SK-N-SH (cell line): ENCODE results near the gene HINFP. TPM values are rescaled to one million over a fixed set of nuclear protein-coding genes. Genes with fewer than 3 reads are reported as not detected.

Experiments
- CTCF ChIA-PET: fragments of 300-600, 350-600 bp; formaldehyde crosslinking; extraction: SDS; loops from one replicate; lab custom pipeline; 2021; lab: Yijun Ruan, JAX
- POLR2A ChIA-PET: fragments of 350-600 bp; sonication (Branson Sonifier 250); formaldehyde crosslinking; extraction: SDS; loops from one replicate; lab custom pipeline; 2020; ENCODE audit warnings: antibody characterized with exemption, inconsistent platforms; lab: Yijun Ruan, JAX
- DNase-seq: peaks from one replicate; pipeline ENCODE4 v3.0.0; 2012
- H2AFZ ChIP-seq: fragments of 200-600 bp; sonication (generic); 2 replicates; pipeline ENCODE4 v1.8.1; 2016; ENCODE audit warnings: antibody characterized with exemption, mild to moderate bottlenecking, low read depth
- H3F3A ChIP-seq: fragments of 200-600 bp; sonication (generic); replicated peaks from 2 replicates; pipeline ENCODE3; 2016; ENCODE audit warnings: antibody characterized with exemption, mild to moderate bottlenecking; ENCODE audit not compliant: insufficient read depth
- H3K27ac ChIP-seq, 2 experiments: fragments of 200-500 bp in 1 of 2; fragments of 200-600 bp in 1 of 2; sonication (Bioruptor generic) in 1 of 2; sonication (generic), shearing (Covaris generic) in 1 of 2; 2 replicates each; pipeline versions ENCODE4 v1.5.1 to v1.6.1; 2014 to 2016; ENCODE audit warnings: low read depth in 2 of 2, inconsistent platforms in 1 of 2, low read length in 1 of 2, mild to moderate bottlenecking in 1 of 2, mixed read lengths in 1 of 2
- H3K27me3 ChIP-seq: fragments of 200-600 bp; sonication (generic), shearing (Covaris generic); 2 replicates; pipeline ENCODE4 v1.6.1; 2016; ENCODE audit warnings: mixed run types; ENCODE audit not compliant: insufficient read depth
- H3K36me3 ChIP-seq, 2 experiments: fragments of 200-500 bp in 1 of 2; fragments of 200-600 bp in 1 of 2; sonication (Bioruptor generic) in 1 of 2; sonication (generic) in 1 of 2; replicated peaks in 1 of 2; 2 replicates each; pipeline versions ENCODE3 to v1.5.1; 2014 to 2016; ENCODE audit warnings: low read length in 1 of 2, mild to moderate bottlenecking in 1 of 2; ENCODE audit not compliant: insufficient read depth in 2 of 2, control insufficient read depth in 1 of 2
- H3K4me1 ChIP-seq, 2 experiments: fragments of 200-500 bp in 1 of 2; fragments of 200-600 bp in 1 of 2; sonication (Bioruptor generic) in 1 of 2; sonication (generic), shearing (Covaris generic) in 1 of 2; 2 replicates each; pipeline versions ENCODE4 v1.5.1 to v1.6.1; 2014 to 2016; ENCODE audit warnings: low read depth in 1 of 2, low read length in 1 of 2, mixed run types in 1 of 2; ENCODE audit not compliant: insufficient read depth in 2 of 2, control insufficient read depth in 1 of 2
- H3K4me2 ChIP-seq: fragments of 200-600 bp; sonication (generic), shearing (Covaris generic); 2 replicates; pipeline ENCODE4 v1.6.1; 2017; ENCODE audit warnings: mixed run types
- H3K4me3 ChIP-seq, 2 experiments: fragments of 200-500 bp in 1 of 2; fragments of 200-600 bp in 1 of 2; sonication (Bioruptor generic) in 1 of 2; sonication (generic), shearing (Covaris generic) in 1 of 2; 2 replicates each; pipeline versions ENCODE4 v1.5.1 to v1.8.1; 2014 to 2016; ENCODE audit warnings: low read depth in 2 of 2, inconsistent platforms in 1 of 2, low read length in 1 of 2, mild to moderate bottlenecking in 1 of 2, mixed read lengths in 1 of 2, moderate library complexity in 1 of 2
- H3K79me2 ChIP-seq: fragments of 200-600 bp; sonication (generic); 2 replicates; pipeline ENCODE4 v1.8.1; 2017; ENCODE audit warnings: mild to moderate bottlenecking; ENCODE audit not compliant: insufficient read depth
- H3K9ac ChIP-seq: fragments of 200-600 bp; sonication (generic); 2 replicates; pipeline ENCODE4 v1.6.1; 2017; ENCODE audit warnings: mixed run types
- H3K9me2 ChIP-seq: fragments of 200-600 bp; sonication (generic); 2 replicates; pipeline ENCODE4 v1.6.1; 2017; ENCODE audit warnings: mixed run types
- H3K9me3 ChIP-seq: fragments of 200-600 bp; sonication (generic); 2 replicates; pipeline ENCODE4 v1.6.1; 2017; ENCODE audit warnings: mixed run types, mild to moderate bottlenecking, moderate library complexity
- H4K20me1 ChIP-seq: fragments of 200-600 bp; sonication (generic); 2 replicates; pipeline ENCODE4 v1.6.1; 2017; ENCODE audit warnings: mild to moderate bottlenecking, mixed run types; ENCODE audit not compliant: insufficient read depth
- CHD2 ChIP-seq: fragments of 150-350 bp; IDR thresholded peaks from 2 replicates; pipeline ENCODE4 v1.6.1; 2018; ENCODE audit warnings: low read length; ENCODE audit not compliant: partially characterized antibody
- EP300 ChIP-seq, 2 experiments: IDR thresholded peaks; 2 replicates each; pipeline versions ENCODE4 v1.4.0 to v1.6.1; 2012; ENCODE audit warnings: borderline replicate concordance in 1 of 2, low read depth in 1 of 2, low read length in 1 of 2
- GABPA ChIP-seq: IDR thresholded peaks from 2 replicates; pipeline ENCODE4 v1.4.0; 2012; ENCODE audit warnings: low read depth, mild to moderate bottlenecking
- GATA2 ChIP-seq: sonication (generic); formaldehyde crosslinking; IDR thresholded peaks from 2 replicates; pipeline ENCODE4 v1.5.0; 2020; ENCODE audit warnings: mild to moderate bottlenecking, missing genetic modification reagents
- MEF2A ChIP-seq: IDR thresholded peaks from 2 replicates; pipeline ENCODE4 v1.4.0; 2012; ENCODE audit warnings: low read depth, borderline replicate concordance
- NFIC ChIP-seq: IDR thresholded peaks from 2 replicates; pipeline ENCODE4 v1.4.0; 2012; ENCODE audit warnings: borderline replicate concordance
- RFX5 ChIP-seq: IDR thresholded peaks from 2 replicates; pipeline ENCODE4 v1.6.1; 2012; ENCODE audit warnings: mild to moderate bottlenecking, improper control_type of control experiment, low read length
- RXRA ChIP-seq: IDR thresholded peaks from 2 replicates; pipeline ENCODE4 v1.4.0; 2012; ENCODE audit warnings: low read depth, mild to moderate bottlenecking, borderline replicate concordance
- TAF1 ChIP-seq: IDR thresholded peaks from 2 replicates; pipeline ENCODE4 v1.6.1; 2012; ENCODE audit warnings: low read depth, mild to moderate bottlenecking, low read length, moderate library complexity, borderline replicate concordance
- WGBS: methylation state at CpG from one replicate; pipeline ENCODE4 v1.1.6; 2017; ENCODE audit warnings: low lambda C conversion rate; 5-methylcytosine and 5-hydroxymethylcytosine counted together
- polyA plus RNA-seq, 3 experiments: library from polyadenylated mRNA; depleted of rRNA; stranded (reverse); fragments of >200 nt; gene quantifications; 2 replicates each; pipeline ENCODE4 v1.2.3, GENCODE V29; 2012
- TF ChIP-seq, protein P1 (sequence below): IDR thresholded peaks from 2 replicates; pipeline ENCODE4 v1.4.0; 2012; ENCODE audit warnings: low read depth
- TF ChIP-seq, protein P2 (sequence below): fragments of 150-350 bp; IDR thresholded peaks from 2 replicates; pipeline ENCODE4 v1.6.1; 2017; ENCODE audit warnings: antibody characterized with exemption, low read length, low read depth, borderline replicate concordance

Gene HINFP
- polyA plus RNA-seq, 1 of the 3 experiments (the other 2 are of a cell fraction) = 21.8 TPM

DNA sequence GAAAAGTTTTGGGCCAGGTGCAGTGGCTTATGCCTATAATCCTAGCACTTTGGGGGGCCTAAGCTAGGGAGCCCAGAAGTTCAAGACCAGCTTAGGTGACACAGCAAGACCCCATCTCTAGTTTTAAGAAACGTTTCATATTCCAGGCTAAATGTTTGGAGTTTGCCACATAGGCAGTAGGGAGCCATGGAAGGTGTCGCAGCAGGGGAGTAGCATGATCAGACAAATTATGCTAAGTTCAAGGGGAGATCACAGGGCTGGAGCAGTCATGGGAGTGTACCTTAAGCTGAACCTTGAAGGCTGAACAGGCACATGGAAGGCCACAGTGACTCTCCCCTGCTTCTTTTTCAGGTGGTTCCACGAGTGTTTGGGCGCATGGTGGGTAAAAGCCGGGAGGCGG lies 58.0 kb downstream of the HINFP start:
- H3K9me3 ChIP-seq = no peaks in the 10 kb centered on the region
- peaks cover 10 to 14% of the 10 kb centered on the region in 2 experiments; a peak in 2 of 4 replicates for H3K4me1 ChIP-seq
- DNase-seq = no peak
- CTCF ChIA-PET = interaction anchor here (1.0 to 2.7 kb wide), 4 partner anchors 17 to 144 kb away, joined by 3 to 12 read pairs (median 4); no protein-coding TSS in a partner anchor
- no peak overlapping the region for H3K9ac ChIP-seq
- POLR2A ChIA-PET = interaction anchor here (1.0 kb wide), 1 partner anchor 11 kb away, joined by 4 read pairs; no protein-coding TSS in a partner anchor
- no peak overlapping the region for H3K4me3 ChIP-seq
- TF ChIP-seq GATA2 = no peak
- TF ChIP-seq GABPA = no peak
- H4K20me1 ChIP-seq = no peaks in the 10 kb centered on the region
- WGBS = 89% methylated on average over 6 of the region's 6 CpGs
- no peaks in the 10 kb centered on the region for H3F3A ChIP-seq
- H3K9me2 ChIP-seq = no peaks in the 10 kb centered on the region
- no peaks in the 10 kb centered on the region for H3K79me2 ChIP-seq
- no peaks in the 10 kb centered on the region for H3K27me3 ChIP-seq
- no peak overlapping the region for H3K27ac ChIP-seq
- peaks cover 9 to 27% of the 10 kb centered on the region in 2 experiments for H3K36me3 ChIP-seq
- no peak overlapping the region for H3K4me2 ChIP-seq
- no peak overlapping the region for H2AFZ ChIP-seq

DNA sequence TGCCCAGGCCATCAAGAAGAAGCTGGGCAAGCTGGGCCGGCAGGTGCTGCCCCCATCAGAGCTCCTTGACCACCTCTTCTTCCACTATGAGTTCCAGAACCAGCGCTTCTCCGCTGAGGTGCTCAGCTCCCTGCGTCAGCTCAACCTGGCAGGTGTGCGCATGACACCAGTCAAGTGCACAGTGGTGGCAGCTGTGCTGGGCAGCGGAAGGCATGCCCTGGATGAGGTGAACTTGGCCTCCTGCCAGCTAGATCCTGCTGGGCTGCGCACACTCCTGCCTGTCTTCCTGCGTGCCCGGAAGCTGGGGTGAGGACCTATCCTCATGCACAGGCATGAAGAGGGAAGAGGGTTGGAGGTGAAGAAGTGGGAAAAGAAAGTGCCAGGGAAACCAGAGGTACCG lies 58.6 kb downstream of the HINFP start:
- 96% methylated on average over 6 of the region's 10 CpGs for WGBS
- CTCF ChIA-PET = interaction anchor here (0.5 to 2.7 kb wide), 5 partner anchors 8 to 144 kb away, joined by 3 to 12 read pairs (median 4); no protein-coding TSS in a partner anchor
- no peaks in the 10 kb centered on the region for H3K27me3 ChIP-seq

DNA sequence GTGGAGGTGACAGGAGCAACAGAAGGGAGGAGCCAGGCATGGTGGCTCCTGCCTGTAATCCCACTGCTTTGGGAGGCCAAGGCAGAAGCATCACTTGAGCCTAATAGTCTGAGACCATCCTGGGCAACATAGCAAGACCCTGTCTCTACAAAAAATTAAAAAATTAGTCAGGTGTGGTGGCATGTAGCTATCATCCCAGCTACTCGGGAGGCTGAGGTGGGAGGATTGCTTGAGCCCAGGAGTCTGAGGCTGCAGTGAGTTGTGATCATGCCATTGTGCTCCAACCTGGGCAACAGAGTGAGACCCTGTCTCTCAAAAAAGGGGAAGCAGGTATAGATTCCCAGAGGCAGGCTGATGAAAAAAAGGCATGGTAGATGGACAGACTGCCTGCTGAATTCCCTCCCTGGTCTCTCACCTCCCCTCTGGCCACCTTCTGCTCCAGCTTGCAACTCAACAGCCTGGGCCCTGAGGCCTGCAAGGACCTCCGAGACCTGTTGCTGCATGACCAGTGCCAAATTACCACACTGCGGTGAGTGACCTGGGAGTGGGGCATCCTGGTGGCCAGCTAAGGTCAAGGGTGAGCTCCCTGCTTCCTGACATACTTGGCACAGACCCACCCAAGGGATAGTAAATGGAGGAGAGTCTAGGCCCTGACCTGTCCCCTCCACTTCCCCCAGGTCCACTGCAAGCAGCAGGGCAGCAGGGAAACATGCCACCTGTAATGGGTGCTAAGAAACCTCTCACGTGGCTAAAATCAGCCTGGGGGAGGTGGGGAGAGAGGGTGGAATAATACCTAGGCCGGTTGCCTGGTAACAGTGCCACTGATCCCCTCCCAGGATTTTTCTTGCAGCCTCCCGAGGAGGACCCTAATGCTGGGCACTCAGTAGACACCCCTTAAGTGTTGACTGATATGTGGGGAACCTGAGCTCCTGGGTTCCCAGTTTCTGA lies 59.6 kb downstream of the HINFP start:
- Histone ChIP-seq H3K27me3 (no peaks in the 10 kb centered on the region), H3K4me3 (no peak overlapping the region), H3K9me2 (no peaks in the 10 kb centered on the region), H3K79me2 (no peaks in the 10 kb centered on the region)
- 97% methylated on average over 3 of the region's 6 CpGs for WGBS
- no peak for TF ChIP-seq GATA2
- TF ChIP-seq GABPA = no peak
- TF ChIP-seq RXRA = no peak
- no peak for TF ChIP-seq TAF1
- no peak for TF ChIP-seq EP300 (IDR thresholded peaks at IDR 0.05; ENCODE audit: borderline replicate concordance in 1 of 2, low read depth in 1 of 2, low read length in 1 of 2)
- TF ChIP-seq, protein P1, sequence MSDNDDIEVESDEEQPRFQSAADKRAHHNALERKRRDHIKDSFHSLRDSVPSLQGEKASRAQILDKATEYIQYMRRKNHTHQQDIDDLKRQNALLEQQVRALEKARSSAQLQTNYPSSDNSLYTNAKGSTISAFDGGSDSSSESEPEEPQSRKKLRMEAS = no peak
- no peak for TF ChIP-seq RFX5
- TF ChIP-seq, protein P2, sequence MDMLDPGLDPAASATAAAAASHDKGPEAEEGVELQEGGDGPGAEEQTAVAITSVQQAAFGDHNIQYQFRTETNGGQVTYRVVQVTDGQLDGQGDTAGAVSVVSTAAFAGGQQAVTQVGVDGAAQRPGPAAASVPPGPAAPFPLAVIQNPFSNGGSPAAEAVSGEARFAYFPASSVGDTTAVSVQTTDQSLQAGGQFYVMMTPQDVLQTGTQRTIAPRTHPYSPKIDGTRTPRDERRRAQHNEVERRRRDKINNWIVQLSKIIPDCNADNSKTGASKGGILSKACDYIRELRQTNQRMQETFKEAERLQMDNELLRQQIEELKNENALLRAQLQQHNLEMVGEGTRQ = no peak
- no peak for TF ChIP-seq MEF2A
- no peak for TF ChIP-seq CHD2
- TF ChIP-seq, all 33 proteins: peak for 0
- no peak overlapping the region for H3K9ac ChIP-seq
- H2AFZ ChIP-seq = no peak overlapping the region
- no peak overlapping the region for H3K27ac ChIP-seq
- ChIA-PET POLR2A (no interaction called here), CTCF (interaction anchor here (1.0 to 2.7 kb wide), 4 partner anchors 15 to 820 kb away, joined by 3 to 12 read pairs (median 4); no protein-coding TSS in a partner anchor)
- H4K20me1 ChIP-seq = no peaks in the 10 kb centered on the region
- H3F3A ChIP-seq = no peaks in the 10 kb centered on the region
- no peak overlapping the region for H3K4me2 ChIP-seq
- peaks cover 4 to 25% of the 10 kb centered on the region in 2 experiments for H3K36me3 ChIP-seq
- no peaks in the 10 kb centered on the region for H3K9me3 ChIP-seq
- peaks cover 0 to 4% of the 10 kb centered on the region in 2 experiments; a peak in 1 of 4 replicates for H3K4me1 ChIP-seq
- no peak for DNase-seq

More for the DNA sequence above, 58.6 kb downstream of the HINFP start:
- no peak for DNase-seq
- Histone ChIP-seq H3K4me1 (peaks cover 8 to 9% of the 10 kb centered on the region in 2 experiments; a peak in 2 of 4 replicates), H4K20me1 (no peaks in the 10 kb centered on the region), H3K79me2 (no peaks in the 10 kb centered on the region), H3K9me2 (no peaks in the 10 kb centered on the region), H3K4me3 (no peak overlapping the region), H2AFZ (no peak overlapping the region), H3K9me3 (no peaks in the 10 kb centered on the region), H3K27ac (no peak overlapping the region), H3F3A (no peaks in the 10 kb centered on the region), H3K36me3 (peaks cover 9 to 25% of the 10 kb centered on the region in 2 experiments), H3K4me2 (no peak overlapping the region), H3K9ac (no peak overlapping the region)
- no peak for TF ChIP-seq NFIC
- POLR2A ChIA-PET = interaction anchor here (1.0 kb wide), 1 partner anchor 11 kb away, joined by 4 read pairs; no protein-coding TSS in a partner anchor
